NCI-H2107 treated with DMSO at 0.1 percent for 48 hours (cell line): ENCODE results near the gene WNT2B.

Experiments
- DNase-seq: peaks from one replicate; lab custom pipeline; 2025; ENCODE audit not compliant: unreplicated experiment; lab: John Stamatoyannopoulos, UW

Gene WNT2B

DNA sequence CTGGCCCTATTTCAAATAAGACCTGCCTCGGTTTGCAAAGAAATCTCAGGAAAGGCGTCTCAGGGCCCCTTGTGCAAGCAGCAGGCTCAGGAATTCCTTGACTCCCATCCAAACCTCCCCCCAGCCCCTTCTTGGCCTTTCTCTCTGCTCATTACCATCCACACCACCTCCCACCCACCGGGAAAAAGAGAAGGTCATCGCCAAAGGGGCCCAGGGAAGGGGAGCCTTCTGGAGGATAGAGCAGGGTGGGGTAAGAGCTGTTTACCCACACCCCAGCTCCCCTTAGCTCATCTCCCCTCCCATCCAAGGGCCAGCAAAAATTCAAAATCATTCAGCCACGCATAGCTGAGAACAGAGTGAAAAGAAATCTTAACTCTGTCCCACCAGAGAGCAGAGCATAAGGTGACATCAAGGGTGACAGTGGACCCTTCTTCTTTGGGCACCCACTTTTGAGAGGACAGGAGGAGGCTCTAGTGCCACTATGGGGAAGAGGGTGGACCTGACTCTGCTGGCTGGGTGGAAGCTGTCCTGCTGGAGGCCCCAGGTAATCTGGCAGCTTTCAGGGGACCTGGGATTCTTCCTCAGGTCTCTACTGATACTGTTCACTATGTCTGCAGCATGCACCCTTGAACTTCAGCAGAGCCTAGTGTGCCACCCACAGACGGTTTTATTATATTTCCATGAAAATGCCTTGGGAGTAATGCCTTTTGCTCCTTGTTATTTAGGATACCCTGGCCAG, 3.9 kb upstream of the WNT2B start:
- DNase-seq: no peak

- no peak for DNase-seq
These were observed 3.4 kb upstream of the WNT2B start for GRCh38 chr1:112505400-112505785.

GRCh38 chr1:112505878-112506277, 2.9 kb upstream of the WNT2B start:
- DNase-seq: no peak

GRCh38 chr1:112506306-112506705, 2.5 kb upstream of the WNT2B start:
- no peak for DNase-seq

DNA sequence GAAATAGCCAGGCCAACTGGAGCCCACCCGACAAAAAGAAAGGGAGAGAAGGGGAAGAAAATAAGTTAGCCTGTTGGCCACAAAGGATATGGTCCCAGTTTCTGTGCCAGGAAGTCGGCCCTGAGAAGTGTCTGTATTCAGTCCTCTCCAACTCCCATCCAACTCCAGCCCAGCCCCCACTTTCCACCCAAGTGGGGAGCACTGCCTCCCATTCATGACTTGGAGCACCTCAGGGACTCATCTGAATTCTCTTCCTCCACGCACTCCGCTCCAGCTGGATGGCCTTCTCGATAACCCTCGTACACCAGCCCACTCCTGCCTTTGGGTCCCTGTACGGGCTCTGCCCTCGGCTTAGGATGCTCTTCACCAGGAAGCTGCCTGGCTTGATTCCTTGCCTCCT, 2.0 kb upstream of the WNT2B start:
- no peak for DNase-seq

- no peak for DNase-seq
These were observed 1.4 kb upstream of the WNT2B start for GRCh38 chr1:112507336-112507735.

GRCh38 chr1:112507921-112508277, 866 bp upstream of the WNT2B start:
- no peak for DNase-seq

DNA sequence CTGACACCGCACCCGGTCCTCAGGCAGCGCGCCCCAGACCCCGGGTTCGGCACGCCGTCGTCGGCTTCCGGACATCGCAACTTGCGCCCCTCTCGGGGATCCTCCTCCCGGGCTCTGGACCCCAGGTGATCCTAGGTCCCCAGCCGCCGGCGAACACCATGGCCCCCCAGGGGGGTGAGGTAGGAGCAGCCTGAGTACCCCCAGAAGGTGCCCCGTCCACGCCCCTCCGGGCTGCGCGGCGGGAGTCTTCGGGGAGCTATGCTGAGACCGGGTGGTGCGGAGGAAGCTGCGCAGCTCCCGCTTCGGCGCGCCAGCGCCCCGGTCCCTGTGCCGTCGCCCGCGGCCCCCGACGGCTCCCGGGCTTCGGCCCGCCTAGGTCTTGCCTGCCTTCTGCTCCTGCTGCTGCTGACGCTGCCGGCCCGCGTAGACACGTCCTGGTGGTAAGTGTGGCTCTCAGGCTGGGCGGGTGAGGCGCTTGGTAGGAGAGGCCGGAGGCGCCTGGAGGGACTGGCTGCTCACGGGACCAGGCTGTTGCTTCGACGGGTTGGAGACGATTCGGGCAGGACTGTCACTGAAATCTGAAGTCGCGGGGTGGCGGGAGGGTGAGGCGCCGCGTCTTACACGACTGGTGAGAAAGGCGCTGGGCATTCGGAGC, 367 bp downstream of the WNT2B start:
- DNase-seq: no peak

DNA sequence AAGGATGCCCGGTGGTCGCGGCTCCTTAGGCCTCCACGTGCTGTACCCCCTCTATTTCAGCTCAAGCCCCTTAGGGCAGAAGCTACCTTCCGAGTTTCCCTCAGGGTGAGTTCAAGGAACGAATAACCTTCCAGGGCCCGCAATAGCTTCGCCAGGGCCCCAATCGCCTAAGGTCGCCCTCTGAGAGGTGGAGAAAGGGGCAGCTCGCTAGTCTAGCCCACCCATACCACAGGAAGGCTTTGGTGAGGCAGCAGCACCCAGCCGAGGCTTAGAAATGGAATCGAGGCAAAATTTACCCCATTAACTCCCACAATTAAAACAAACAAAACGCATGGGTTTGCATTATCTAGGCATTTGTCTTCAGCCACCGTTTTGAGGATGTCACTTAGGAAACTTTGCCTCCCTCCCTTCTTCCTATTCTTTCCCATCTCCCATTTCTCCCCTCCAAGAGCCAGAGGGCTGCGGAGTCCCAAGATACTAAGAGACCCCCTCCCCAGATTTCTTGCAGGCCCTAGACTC, 954 bp downstream of the WNT2B start:
- DNase-seq: no peak

GRCh38 chr1:112510340-112510739, 1.6 kb downstream of the WNT2B start:
- no peak for DNase-seq

DNA sequence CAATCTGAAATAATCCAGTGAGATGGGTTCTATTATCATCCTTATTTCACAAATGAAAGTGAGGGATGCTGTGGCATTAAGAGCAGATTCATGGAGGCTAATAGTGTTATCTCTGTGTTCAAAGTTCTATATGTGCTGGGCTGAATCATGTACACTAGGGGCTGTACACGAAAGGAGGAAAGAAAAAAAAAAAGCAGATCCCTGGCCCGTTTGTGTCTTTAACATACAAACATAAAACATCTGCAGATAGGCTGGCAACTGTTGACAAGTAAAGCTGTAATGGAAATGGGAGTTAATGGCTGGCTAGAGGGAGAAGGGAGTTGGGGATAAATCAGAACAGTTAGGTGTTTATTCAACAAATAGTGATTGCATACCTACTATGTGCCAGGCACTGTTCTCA, 3.1 kb downstream of the WNT2B start:
- no peak for DNase-seq

DNA sequence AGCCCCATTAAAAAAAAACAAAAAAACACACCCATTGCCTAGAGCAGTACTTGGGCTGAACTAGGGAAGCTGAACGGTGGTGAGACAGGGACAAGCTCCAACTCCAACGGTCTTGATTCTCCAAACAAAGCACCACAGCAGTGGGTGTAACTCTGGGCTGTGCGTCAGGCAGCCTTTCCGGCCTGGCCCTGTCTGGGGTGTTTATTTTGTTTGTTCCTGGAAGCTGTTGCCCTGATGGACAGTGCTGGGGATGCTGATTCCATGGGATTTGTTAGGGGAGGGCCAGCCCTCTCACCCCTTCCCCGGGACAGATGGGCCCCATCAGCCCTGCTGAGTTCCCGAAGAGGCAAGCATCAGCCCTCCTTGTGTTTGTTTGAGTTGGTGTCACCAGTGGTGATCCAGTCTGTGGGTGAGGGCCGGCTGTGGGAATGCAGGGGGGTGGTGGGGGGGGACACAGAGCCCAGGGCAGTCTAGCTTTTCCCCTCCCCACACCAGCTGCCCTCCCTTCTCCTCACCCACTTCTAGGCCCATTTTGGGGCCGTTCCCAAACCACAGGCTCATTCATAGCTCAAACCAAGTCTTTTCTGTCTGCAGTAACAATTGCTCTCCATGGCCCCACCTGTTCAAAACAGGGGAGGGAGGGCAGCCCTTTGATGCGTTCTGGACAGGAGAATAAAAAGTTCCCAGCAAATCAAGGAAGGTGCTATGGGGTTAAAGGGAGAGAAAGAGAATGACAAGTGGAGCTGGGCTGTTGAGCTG, 4.5 kb downstream of the WNT2B start:
- peak; percentile 15 for DNase-seq

GRCh38 chr1:112514901-112515300, 6.1 kb downstream of the WNT2B start:
- no peak for DNase-seq

DNA sequence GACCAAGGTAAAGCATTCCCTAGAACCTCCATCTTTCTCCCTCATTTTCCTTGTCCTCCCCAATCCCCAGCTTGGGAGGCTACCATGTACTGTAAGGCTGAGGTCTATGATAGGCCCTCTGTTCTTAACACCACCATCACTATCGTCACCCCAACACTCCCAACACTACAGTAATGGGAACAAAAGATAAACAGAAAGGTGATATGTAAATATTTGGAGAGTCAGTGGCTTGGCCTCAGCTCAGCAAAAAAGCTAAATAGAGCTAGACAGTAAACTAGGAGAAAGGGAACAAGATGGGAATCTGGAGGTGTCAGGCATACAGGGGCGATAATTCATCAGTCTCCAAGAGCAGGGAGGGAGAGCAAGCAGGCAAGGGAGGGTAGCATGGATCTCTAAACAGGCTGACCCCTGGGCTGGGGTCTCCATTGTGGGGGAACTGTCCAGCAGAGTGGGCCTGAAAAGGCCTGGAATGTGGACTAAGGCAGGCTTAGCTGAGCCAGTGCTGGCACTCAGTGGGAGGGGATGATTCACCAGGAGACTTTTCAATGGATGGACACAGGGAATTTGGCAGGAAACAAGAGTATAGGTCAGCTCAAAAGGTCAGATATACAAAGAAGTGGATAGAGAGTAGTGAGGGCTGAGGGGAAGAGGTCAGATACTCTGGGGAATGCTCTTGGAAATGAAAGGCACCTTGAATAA, 6.7 kb downstream of the WNT2B start:
- no peak for DNase-seq

- no peak for DNase-seq
These were observed 7.4 kb downstream of the WNT2B start for GRCh38 chr1:112516141-112516540.

- DNase-seq: no peak
These were observed 8.5 kb downstream of the WNT2B start for GRCh38 chr1:112517231-112517630.

DNA sequence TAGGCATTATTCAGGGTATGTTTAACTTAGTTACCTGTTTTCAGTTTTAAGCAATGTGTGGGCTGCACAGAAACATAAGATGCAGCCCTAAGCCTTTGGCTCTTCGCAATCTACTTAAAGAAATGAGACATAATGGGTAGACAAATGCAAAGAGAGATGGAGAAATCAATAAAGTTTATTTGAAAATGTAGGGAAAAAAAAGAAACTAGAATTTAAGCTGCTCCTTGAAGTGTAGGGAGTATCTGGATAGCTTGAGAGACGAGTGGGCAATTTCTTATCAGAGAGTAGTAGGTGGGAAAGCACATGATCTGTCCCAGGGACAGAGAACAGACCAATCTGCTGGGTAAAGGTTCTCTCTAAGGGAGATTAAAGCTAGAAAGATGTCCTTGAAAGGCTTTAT, 8.9 kb downstream of the WNT2B start:
- no peak for DNase-seq

DNA sequence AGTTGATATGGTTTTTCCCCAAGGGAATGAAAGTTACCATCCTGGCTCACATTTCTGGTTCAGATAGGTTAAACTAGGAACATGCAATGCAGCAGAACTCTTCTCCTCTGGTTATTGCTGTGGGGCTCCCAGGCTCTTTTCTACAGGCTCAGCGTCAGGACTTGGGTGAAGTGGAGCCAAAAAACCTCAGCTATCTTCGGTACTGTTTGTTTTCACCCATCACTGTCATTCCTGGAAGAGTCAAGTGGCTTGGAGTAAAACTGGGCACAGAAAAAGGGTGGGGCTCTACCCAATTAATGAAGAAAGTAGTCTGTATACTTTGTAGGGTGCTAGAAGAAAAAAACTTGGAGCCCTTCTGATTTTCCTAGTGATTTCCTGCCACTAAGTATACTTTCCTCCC, 9.4 kb downstream of the WNT2B start:
- DNase-seq: no peak

GRCh38 chr1:112520166-112520565, 11.4 kb downstream of the WNT2B start:
- DNase-seq: no peak

- no peak for DNase-seq
These were observed 13.9 kb downstream of the WNT2B start for GRCh38 chr1:112522621-112523020.

- no peak for DNase-seq
These were observed 15.5 kb downstream of the WNT2B start for GRCh38 chr1:112524251-112524650.
